Caco-2 (cell line): ENCODE results near the gene TTLL6. TPM values are rescaled to one million over a fixed set of nuclear protein-coding genes. Genes with fewer than 3 reads are reported as not detected.
A peak's percentile ranks its signal among the peaks of the same experiment; 100 is the strongest.

ENCODE experiments used
- BruUV-seq: library from RNA; stranded (reverse); fragments of 400-500 nt; replicated peaks from 2 replicates; lab custom pipeline; 2021; lab: Mats Ljungman, UMichigan
- CTCF ChIA-PET: fragments of 300-600 bp; sonication (Branson Sonifier 250); formaldehyde crosslinking; loops from one replicate; lab custom pipeline; 2022; ENCODE audit warnings: antibody characterized with exemption; lab: Charles Lee
- POLR2A ChIA-PET: fragments of 300-600 bp; sonication (Branson Sonifier 250); formaldehyde crosslinking; loops from one replicate; lab custom pipeline; 2022; ENCODE audit warnings: antibody characterized with exemption; lab: Charles Lee
- DNase-seq, 2 experiments: peaks; one replicate each; pipeline versions ENCODE4 v3.0.0 to v3.0.0-alpha.2; 2020 to 2022
- H3K27me3 ChIP-seq: replicated peaks from 2 replicates; pipeline ENCODE4 v1.6.0; 2011; ENCODE audit warnings: low read length; ENCODE audit not compliant: control insufficient read depth, insufficient read depth
- H3K36me3 ChIP-seq: 2 replicates; pipeline ENCODE4 v1.5.1; 2011; ENCODE audit warnings: low read length; ENCODE audit not compliant: control insufficient read depth, insufficient read depth
- H3K4me1 ChIP-seq: fragments of 250-450 bp; sonication (Bioruptor Pico); 2 replicates; pipeline ENCODE4 v1.5.1; 2020; ENCODE audit warnings: mild to moderate bottlenecking
- H3K4me3 ChIP-seq: 2 replicates; pipeline ENCODE4 v1.5.1; 2011; ENCODE audit warnings: low read depth, mild to moderate bottlenecking, control low read depth, low read length
- H3K9me3 ChIP-seq: fragments of 250-450 bp; sonication (Bioruptor Pico); 2 replicates; pipeline ENCODE4 v1.5.1; 2020; ENCODE audit warnings: mild to moderate bottlenecking, moderate library complexity
- H3K27ac Mint-ChIP-seq: one replicate; pipeline ENCODE4 v1.8.0; 2022; ENCODE audit warnings: mixed read lengths; ENCODE audit not compliant: unreplicated experiment
- H3K27me3 Mint-ChIP-seq: one replicate; pipeline ENCODE4 v1.8.0; 2022; ENCODE audit warnings: mixed read lengths; ENCODE audit not compliant: insufficient read depth, unreplicated experiment
- H3K36me3 Mint-ChIP-seq: one replicate; pipeline ENCODE4 v1.8.0; 2022; ENCODE audit warnings: mild to moderate bottlenecking, mixed read lengths; ENCODE audit not compliant: insufficient read depth, unreplicated experiment
- H3K4me1 Mint-ChIP-seq: one replicate; pipeline ENCODE4 v1.8.0; 2022; ENCODE audit warnings: low read depth, mixed read lengths; ENCODE audit not compliant: unreplicated experiment
- H3K4me3 Mint-ChIP-seq: one replicate; pipeline ENCODE4 v1.8.0; 2022; ENCODE audit warnings: mild to moderate bottlenecking, moderate library complexity, mixed read lengths; ENCODE audit not compliant: unreplicated experiment
- H3K9me3 Mint-ChIP-seq: one replicate; pipeline ENCODE4 v1.8.0; 2022; ENCODE audit warnings: mixed read lengths; ENCODE audit not compliant: unreplicated experiment
- CTCF ChIP-seq, 2 experiments: fragments of 200-600 bp in 1 of 2; IDR thresholded peaks; 1 replicate in 1 of 2; 2 replicates in 1 of 2; pipeline versions ENCODE4 v1.5.1 to v1.8.0; 2011 to 2022; ENCODE audit warnings: antibody characterized with exemption in 1 of 2, control low read depth in 1 of 2, inconsistent platforms in 1 of 2, low read depth in 1 of 2, low read length in 1 of 2, mild to moderate bottlenecking in 1 of 2, moderate library complexity in 1 of 2; ENCODE audit not compliant: insufficient read depth in 1 of 2, severe bottlenecking in 1 of 2, unreplicated experiment in 1 of 2
- intact Hi-C: fragments of 100-400 bp; cut with micrococcal nuclease; formaldehyde crosslinking; loops from one replicate; pipeline ENCODE4 v1.10.0; 2022; ENCODE audit not compliant: unreplicated experiment
- total RNA-seq: library from RNA; stranded (reverse); gene quantifications from 2 replicates; pipeline ENCODE4 v1.2.3, GENCODE V29; 2022

TTLL6 gene
- total RNA-seq, 1 experiment from 2014 or later: 0.16 TPM

- DNase-seq: peak; percentile 57 to 80
- no peaks in the 10 kb centered on the region for H3K27me3 ChIP-seq
- no peak overlapping the region for H3K4me3 ChIP-seq
- H3K9me3 ChIP-seq: no peaks in the 10 kb centered on the region
- ChIA-PET CTCF (interaction anchor here (0.9 to 31.3 kb wide), 6 partner anchors 9 to 223 kb away, joined by 3 to 1184 read pairs (median 5); no protein-coding TSS in a partner anchor), POLR2A (no interaction called here)
- TF ChIP-seq CTCF (IDR thresholded peaks at IDR 0.05; ENCODE audit: insufficient read depth in 1 of 2, low read depth in 1 of 2, low read length in 1 of 2, severe bottlenecking in 1 of 2, unreplicated experiment in 1 of 2): no peak
- H3K36me3 ChIP-seq: no peaks in the 10 kb centered on the region
- peaks cover 17% of the 10 kb centered on the region for H3K4me1 Mint-ChIP-seq
- intact Hi-C loops: loop anchor here (1.0 kb wide), 1 partner anchor 70 kb away; no protein-coding TSS in a partner anchor
- BruUV-seq: no TSS peak
- H3K27me3 Mint-ChIP-seq: no peaks in the 10 kb centered on the region
- H3K27ac Mint-ChIP-seq: peak overlapping the region; percentile 34
- no peaks in the 10 kb centered on the region for H3K9me3 Mint-ChIP-seq
- H3K4me3 Mint-ChIP-seq: no peak overlapping the region
- peaks cover 15% of the 10 kb centered on the region for H3K4me1 ChIP-seq
- H3K36me3 Mint-ChIP-seq: no peaks in the 10 kb centered on the region
These were observed 7.8 kb downstream of the TTLL6 start for GRCh38 chr17:48809182-48809581.

- H3K9me3 ChIP-seq: no peaks in the 10 kb centered on the region
- Mint-ChIP-seq H3K27ac (no peak overlapping the region), H3K4me3 (no peak overlapping the region), H3K9me3 (no peaks in the 10 kb centered on the region), H3K4me1 (peaks cover 17% of the 10 kb centered on the region), H3K27me3 (no peaks in the 10 kb centered on the region), H3K36me3 (no peaks in the 10 kb centered on the region)
- ChIA-PET CTCF (interaction anchor here (0.6 to 31.3 kb wide), 12 partner anchors 9 to 228 kb away, joined by 3 to 1184 read pairs (median 6); partner anchors contain the start of genes ATP5MC1, HOXB13 and TTLL6), POLR2A (no interaction called here)
- no peaks in the 10 kb centered on the region for H3K36me3 ChIP-seq
- no peaks in the 10 kb centered on the region for H3K27me3 ChIP-seq
- no peak overlapping the region for H3K4me3 ChIP-seq
- TF ChIP-seq CTCF (IDR thresholded peaks at IDR 0.05; ENCODE audit: insufficient read depth in 1 of 2, low read depth in 1 of 2, low read length in 1 of 2, severe bottlenecking in 1 of 2, unreplicated experiment in 1 of 2): peak; percentile 100
- BruUV-seq: no TSS peak
- intact Hi-C loops: loop anchor here (1.0 to 2.0 kb wide), 3 partner anchors 74 to 422 kb away; no protein-coding TSS in a partner anchor
- H3K4me1 ChIP-seq: peaks cover 15% of the 10 kb centered on the region
- DNase-seq: peak; percentile 86 to 95
These were observed 12.1 kb downstream of the TTLL6 start for GRCh38 chr17:48804936-48805411.

GRCh38 chr17:48800626-48801217 is 16.3 kb downstream of the TTLL6 start:
- H3K4me1 Mint-ChIP-seq: peaks cover 22% of the 10 kb centered on the region
- CTCF ChIA-PET: interaction anchor here (2.0 to 31.3 kb wide), 2 partner anchors 10 to 76 kb away, joined by 8 to 1184 read pairs; no protein-coding TSS in a partner anchor
- H3K36me3 Mint-ChIP-seq: peaks cover 6% of the 10 kb centered on the region
- intact Hi-C loops: no loop called here
- H3K27ac Mint-ChIP-seq: no peak overlapping the region
- Histone ChIP-seq H3K4me1 (peaks cover 27% of the 10 kb centered on the region), H3K27me3 (no peaks in the 10 kb centered on the region), H3K36me3 (no peaks in the 10 kb centered on the region), H3K4me3 (no peak overlapping the region), H3K9me3 (no peaks in the 10 kb centered on the region)
- no peak for DNase-seq
- no peak for TF ChIP-seq CTCF (IDR thresholded peaks at IDR 0.05; ENCODE audit: insufficient read depth in 1 of 2, low read depth in 1 of 2, low read length in 1 of 2, severe bottlenecking in 1 of 2, unreplicated experiment in 1 of 2)
- H3K27me3 Mint-ChIP-seq: no peaks in the 10 kb centered on the region
- H3K4me3 Mint-ChIP-seq: no peak overlapping the region
- H3K9me3 Mint-ChIP-seq: no peaks in the 10 kb centered on the region
- POLR2A ChIA-PET: no interaction called here
- BruUV-seq: no TSS peak
